ENCODE measurements around the gene RPS2. TPM values are rescaled to one million over a fixed set of nuclear protein-coding genes. Genes with fewer than 3 reads are reported as not detected.
A peak's percentile ranks its signal among the peaks of the same experiment; 100 is the strongest.

Gene RPS2
- total RNA-seq (2021; fragmentation: NEBNext Ultra II Directional; extraction: Animal tissue kit (Norgen Biotek cat#: 25700)) (3,974 and 4,042 TPM in 2 replicates), polyA plus RNA-seq (2011; rRNA removed) (16,783 and 22,970 TPM in 2 replicates), polyA minus RNA-seq (2011; rRNA and poly(A)+ RNA removed) (2,903 and 3,451 TPM in 2 replicates)
- polyA plus RNA-seq (2011; cell fraction: cytosol; rRNA removed): 11,248 TPM
- 10,145 TPM for polyA plus RNA-seq (2011; cell fraction: nucleus; rRNA removed)
- polyA plus RNA-seq (2012, experiment 1 of 2): 3,762 to 6,877 TPM (median 6,536 TPM) in 4 replicates
- 9,397 TPM for polyA plus RNA-seq (2012, experiment 2 of 2)
- 5,116 TPM for polyA plus RNA-seq (2013, experiment 1 of 2)
- polyA plus RNA-seq (2013, experiment 2 of 2): 5,274 TPM
- 3,105 TPM for polyA minus RNA-seq (2011; cell fraction: cytosol; rRNA and poly(A)+ RNA removed)
- polyA minus RNA-seq (2011; cell fraction: nucleus; rRNA and poly(A)+ RNA removed): 2,164 TPM
- long read RNA-seq, experiment 1, transcript RPS2-202 (5 exons, 924 nt): major isoform, 5 of 5,894 reads
- long read RNA-seq, experiment 1, transcript RPS2-213 (5 exons, 1,186 nt): major isoform, 5 of 5,894 reads
- long read RNA-seq, experiment 1, partial matches to known transcripts: 5,424 of 5,894 reads
- long read RNA-seq, experiment 1, other reads (novel, unspliced or antisense): 447 of 5,894 reads
- long read RNA-seq, experiment 2, partial matches to known transcripts: 18 of 23 reads
- long read RNA-seq, experiment 2, other reads (novel, unspliced or antisense): 4 of 23 reads

DNA sequence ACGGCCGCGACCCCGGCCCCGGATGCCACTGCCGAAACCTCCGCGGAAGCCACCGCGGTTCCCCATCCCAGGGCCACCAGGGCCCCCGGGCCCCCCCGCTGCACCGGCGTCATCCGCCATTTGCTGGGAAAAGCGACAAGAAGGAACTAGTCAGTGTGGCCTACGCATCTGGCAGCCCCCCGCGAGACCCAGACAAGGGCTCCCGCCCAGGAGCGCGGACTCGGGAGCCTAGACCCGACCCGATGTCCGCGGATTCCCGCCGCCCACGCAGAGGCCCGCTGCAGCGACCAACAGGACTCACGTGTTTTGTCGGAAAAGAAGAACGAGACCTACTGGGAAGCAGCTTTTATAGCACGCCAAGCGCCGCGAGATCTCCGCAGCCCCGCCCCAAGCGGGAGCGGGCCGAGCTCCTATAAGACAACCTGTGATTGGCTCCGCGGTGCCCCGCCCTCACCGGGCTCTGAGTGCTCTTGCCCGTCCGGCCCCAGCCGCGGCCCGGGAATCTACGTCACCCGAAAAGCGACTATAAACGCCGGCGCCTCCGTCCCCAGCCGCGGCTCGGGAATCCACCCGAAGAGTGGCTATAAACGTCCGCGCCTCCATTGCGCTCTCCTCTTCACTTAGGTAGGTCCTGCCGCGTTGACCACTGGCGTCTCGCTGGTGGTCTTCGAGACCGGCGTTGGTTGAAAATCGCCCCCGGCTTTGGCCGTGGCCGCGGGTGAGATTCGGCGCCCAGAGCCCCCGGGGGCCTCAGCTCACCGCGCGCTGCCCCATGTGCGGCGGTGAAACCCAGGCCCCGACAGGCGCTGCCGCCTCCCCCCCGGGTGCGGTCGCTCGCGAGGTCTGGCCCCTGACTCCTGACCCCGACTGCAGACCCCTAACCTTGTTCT lies at the start of gene RPS2:
Gene RPS2 (minus strand): TSS at position 321 of the 890 bp plus-strand sequence. CDS start 201 bp downstream, at position 120.
- Histone ChIP-seq H2BK5ac (ENCODE audit: low read depth, low read length) (peak within 1 kb of the TSS; percentile 83), H2BK12ac (ENCODE audit: low read depth, low read length) (no peak within 1 kb of the TSS), H3K14ac (ENCODE audit: insufficient read length) (peak within 1 kb of the TSS; percentile 8), H3K4me2 (ENCODE audit: insufficient read depth in 1 of 2, low read depth in 2 of 2, low read length in 2 of 2) (peak within 1 kb of the TSS; percentile 99 to 100), H2BK120ac (replicated peaks; ENCODE audit: low read depth, low read length) (no peak within 1 kb of the TSS), H2BK15ac (ENCODE audit: low read length) (0 out of 2 replicates have a peak within 1 kb of the TSS, but pooled peaks have one; percentile 65), H2BK20ac (ENCODE audit: low read length) (no peak within 1 kb of the TSS), H3K4me1 (replicated peaks in 1 of 4; ENCODE audit: control insufficient read depth in 3 of 4, insufficient read depth in 4 of 4, low read length in 3 of 4) (peaks cover 0 to 22% (median 5%) of the 10 kb centered on the region in 4 experiments; a peak in 5 of 7 replicates), H3K23ac (ENCODE audit: insufficient read length) (no peak within 1 kb of the TSS), H3K23me2 (ENCODE audit: low read depth, low read length) (peaks cover 16% of the 10 kb centered on the region), H4K20me1 (replicated peaks in 1 of 2; ENCODE audit: control insufficient read depth in 1 of 2, insufficient read depth in 2 of 2, low read length in 2 of 2) (peaks cover 12 to 17% of the 10 kb centered on the region in 2 experiments), H3K56ac (replicated peaks; ENCODE audit: insufficient read length, low read depth, low read length) (peak within 1 kb of the TSS; percentile 93), H3K9ac (replicated peaks in 1 of 4; ENCODE audit: extremely low read depth in 1 of 4, low read depth in 3 of 4, low read length in 3 of 4) (peak within 1 kb of the TSS; percentile 90 to 97 (median 93)), H3K27me3 (replicated peaks in 1 of 4; ENCODE audit: control insufficient read depth in 3 of 4, extremely low read depth in 1 of 4, insufficient read depth in 3 of 4, low read length in 3 of 4) (no peaks in the 10 kb centered on the region), H3K4me3 (ENCODE audit: extremely low read depth in 1 of 4, insufficient read depth in 2 of 4, low read depth in 3 of 4, low read length in 4 of 4) (peak within 1 kb of the TSS; percentile 98 to 99 (median 98)), H3K9me3 (ENCODE audit: insufficient read depth in 2 of 2, low read depth in 1 of 2, low read length in 1 of 2) (no peaks in the 10 kb centered on the region), H3K27ac (ENCODE audit: low read depth, low read length) (peak within 1 kb of the TSS; percentile 94), H3K79me1 (ENCODE audit: low read depth, low read length) (peaks cover 11% of the 10 kb centered on the region), H3K79me2 (ENCODE audit: control insufficient read depth in 1 of 2, insufficient read depth in 2 of 2, low read length in 2 of 2) (peaks cover 10 to 38% of the 10 kb centered on the region in 2 experiments), H3K36me3 (ENCODE audit: control insufficient read depth in 2 of 4, insufficient read depth in 4 of 4, low read length in 3 of 4) (peaks cover 17 to 34% (median 28%) of the 10 kb centered on the region in 4 experiments), H2AK5ac (ENCODE audit: low read depth, low read length) (peak within 1 kb of the TSS; percentile 16; the same call in 1 of the 2 replicates), H4K91ac (replicated peaks; ENCODE audit: insufficient read length, low read length) (peak within 1 kb of the TSS; percentile 74), H4K8ac (ENCODE audit: extremely low read depth, insufficient read depth, low read length) (peak within 1 kb of the TSS; percentile 99), H4K5ac (ENCODE audit: insufficient read length, low read depth, low read length) (peak within 1 kb of the TSS; percentile 90), H3K18ac (ENCODE audit: extremely low read depth, low read length) (peak within 1 kb of the TSS; percentile 96), H3K4ac (replicated peaks; ENCODE audit: insufficient read length, low read depth, low read length) (peak within 1 kb of the TSS; percentile 94), H2AFZ (ENCODE audit: low read length) (no peak within 1 kb of the TSS)
- DNase-seq (ENCODE audit: low read depth in 1 of 2, low spot score in 2 of 2) (peak; percentile 94 to 97), FAIRE-seq (no peak)
- CTCF ChIA-PET (ENCODE audit: partially characterized antibody): interaction anchor here (0.5 to 3.0 kb wide), 10 partner anchors 12 to 285 kb away, joined by 3 to 9 read pairs (median 4); no protein-coding TSS in a partner anchor
- POLR2A ChIA-PET (ENCODE audit: partially characterized antibody): interaction anchor here (0.6 to 19.8 kb wide), 72 partner anchors 12 to 1761 kb away, joined by 3 to 736 read pairs (median 4); partner anchors contain the start of genes EME2, FAHD1, GFER and HAGH
- WGBS, 2 experiments (ENCODE audit: extremely low coverage in 1 of 2, insufficient coverage in 1 of 2, insufficient read length in 1 of 2, insufficient replicate concordance in 2 of 2, low coverage in 1 of 2, low lambda C conversion rate in 2 of 2, missing lambda C conversion rate in 1 of 2): 1% methylated on average over 81 of the region's 97 CpGs; no CpG with 5 or more reads in 1 of the 2 experiments
- TF ChIP-seq HDAC6 (IDR thresholded peaks at IDR 0.05; ENCODE audit: low read depth, low read length) (no peak), NRF1 (IDR thresholded peaks at IDR 0.05; ENCODE audit: low read depth, low read length) (peak; percentile 25; the same call in 1 of the 2 replicates), POU5F1 (IDR thresholded peaks at IDR 0.05; ENCODE audit: low read depth, low read length) (no peak), CEBPB (IDR thresholded peaks at IDR 0.05; ENCODE audit: low read depth, low read length) (no peak), JUN (IDR thresholded peaks at IDR 0.05; ENCODE audit: low read depth, low read length) (no peak), ZNF274 (IDR thresholded peaks at IDR 0.05; ENCODE audit: borderline replicate concordance, extremely low read depth, low read length) (no peak)
- TF ChIP-seq, protein P1, sequence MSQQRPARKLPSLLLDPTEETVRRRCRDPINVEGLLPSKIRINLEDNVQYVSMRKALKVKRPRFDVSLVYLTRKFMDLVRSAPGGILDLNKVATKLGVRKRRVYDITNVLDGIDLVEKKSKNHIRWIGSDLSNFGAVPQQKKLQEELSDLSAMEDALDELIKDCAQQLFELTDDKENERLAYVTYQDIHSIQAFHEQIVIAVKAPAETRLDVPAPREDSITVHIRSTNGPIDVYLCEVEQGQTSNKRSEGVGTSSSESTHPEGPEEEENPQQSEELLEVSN (IDR thresholded peaks at IDR 0.05): peak; percentile 17; the same call in 1 of the 2 replicates

All from H1 (cell line).